Glutamatergic neuron (in vitro differentiated cells): ENCODE data around the gene SERPINH1. TPM values are rescaled to one million over a fixed set of nuclear protein-coding genes. Genes with fewer than 3 reads are reported as not detected.

Source experiments
- DNase-seq: peaks from one replicate; pipeline ENCODE4 v3.0.0; 2022
- H3K27ac Mint-ChIP-seq: one replicate; pipeline ENCODE4 v1.8.0; 2020; ENCODE audit warnings: mild to moderate bottlenecking, mixed read lengths, inconsistent platforms; ENCODE audit not compliant: unreplicated experiment
- H3K27me3 Mint-ChIP-seq: one replicate; pipeline ENCODE4 v1.8.0; 2020; ENCODE audit warnings: mild to moderate bottlenecking, moderate library complexity, mixed read lengths, inconsistent platforms; ENCODE audit not compliant: unreplicated experiment
- H3K36me3 Mint-ChIP-seq: one replicate; pipeline ENCODE4 v1.8.0; 2020; ENCODE audit warnings: mild to moderate bottlenecking, mixed read lengths, inconsistent platforms; ENCODE audit not compliant: unreplicated experiment
- H3K4me1 Mint-ChIP-seq: one replicate; pipeline ENCODE4 v1.8.0; 2020; ENCODE audit warnings: mild to moderate bottlenecking, low read depth, mixed read lengths, inconsistent platforms; ENCODE audit not compliant: unreplicated experiment
- H3K4me3 Mint-ChIP-seq: one replicate; pipeline ENCODE4 v1.8.0; 2020; ENCODE audit warnings: mild to moderate bottlenecking, mixed read lengths, inconsistent platforms; ENCODE audit not compliant: unreplicated experiment
- H3K9me3 Mint-ChIP-seq: one replicate; pipeline ENCODE4 v1.8.0; 2020; ENCODE audit warnings: mild to moderate bottlenecking, moderate library complexity, mixed read lengths, inconsistent platforms; ENCODE audit not compliant: unreplicated experiment
- total RNA-seq: library from RNA; stranded (reverse); fragmentation: NEBNext Ultra II Directional; extraction: Animal tissue kit (Norgen Biotek cat#: 25700); gene quantifications from one replicate; pipeline ENCODE4 v1.2.1, GENCODE V29; 2021; ENCODE audit not compliant: unreplicated experiment
- TF ChIP-seq, protein P1 (sequence below): fragments of 200-600 bp; sonication (generic); IDR thresholded peaks from one replicate; pipeline ENCODE4 v1.5.0; 2021; ENCODE audit not compliant: partially characterized antibody, unreplicated experiment

The SERPINH1 gene
- total RNA-seq, 1 donor from 2014 or later, result 35.0 TPM

DNA sequence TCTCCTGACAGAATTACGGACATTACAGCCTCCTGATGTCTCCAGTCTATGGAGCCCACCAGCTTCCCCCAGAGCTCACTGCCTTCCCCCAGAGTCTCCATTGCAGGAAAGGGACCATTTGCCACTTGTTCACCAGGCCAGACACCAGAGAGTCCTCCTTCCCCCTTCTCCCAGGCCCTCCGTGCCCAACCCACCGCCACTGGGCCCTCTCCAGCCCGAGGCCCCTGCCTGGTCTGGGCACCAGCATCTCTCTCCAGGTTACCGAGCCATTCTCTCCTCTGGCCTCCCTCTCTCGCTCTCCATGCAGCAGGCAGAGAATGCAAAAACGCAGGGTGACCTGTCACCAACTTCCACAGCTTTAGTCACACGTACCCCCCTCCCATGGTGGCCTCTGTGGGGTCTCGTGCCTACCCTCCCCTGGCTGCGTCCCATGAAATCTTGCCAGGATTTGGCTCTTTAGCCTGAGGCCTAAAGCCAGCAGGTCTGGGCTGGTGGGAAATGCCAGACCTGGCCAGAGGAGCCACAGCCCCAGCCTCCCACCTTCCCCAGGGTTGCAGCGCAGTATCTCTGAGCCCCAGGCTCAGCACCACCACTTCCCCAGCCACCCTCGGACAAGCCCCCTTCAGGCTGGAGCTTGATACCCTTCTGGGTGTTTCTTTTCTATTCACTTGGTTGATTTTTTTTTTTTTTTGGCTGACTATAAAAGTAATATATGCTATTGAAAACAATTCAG is 6.8 kb upstream of the SERPINH1 start:
- no peaks in the 10 kb centered on the region for H3K27me3 Mint-ChIP-seq
- H3K4me3 Mint-ChIP-seq, result no peak overlapping the region
- H3K9me3 Mint-ChIP-seq, result peaks cover 5% of the 10 kb centered on the region
- H3K36me3 Mint-ChIP-seq, result no peaks in the 10 kb centered on the region
- TF ChIP-seq, protein P1, sequence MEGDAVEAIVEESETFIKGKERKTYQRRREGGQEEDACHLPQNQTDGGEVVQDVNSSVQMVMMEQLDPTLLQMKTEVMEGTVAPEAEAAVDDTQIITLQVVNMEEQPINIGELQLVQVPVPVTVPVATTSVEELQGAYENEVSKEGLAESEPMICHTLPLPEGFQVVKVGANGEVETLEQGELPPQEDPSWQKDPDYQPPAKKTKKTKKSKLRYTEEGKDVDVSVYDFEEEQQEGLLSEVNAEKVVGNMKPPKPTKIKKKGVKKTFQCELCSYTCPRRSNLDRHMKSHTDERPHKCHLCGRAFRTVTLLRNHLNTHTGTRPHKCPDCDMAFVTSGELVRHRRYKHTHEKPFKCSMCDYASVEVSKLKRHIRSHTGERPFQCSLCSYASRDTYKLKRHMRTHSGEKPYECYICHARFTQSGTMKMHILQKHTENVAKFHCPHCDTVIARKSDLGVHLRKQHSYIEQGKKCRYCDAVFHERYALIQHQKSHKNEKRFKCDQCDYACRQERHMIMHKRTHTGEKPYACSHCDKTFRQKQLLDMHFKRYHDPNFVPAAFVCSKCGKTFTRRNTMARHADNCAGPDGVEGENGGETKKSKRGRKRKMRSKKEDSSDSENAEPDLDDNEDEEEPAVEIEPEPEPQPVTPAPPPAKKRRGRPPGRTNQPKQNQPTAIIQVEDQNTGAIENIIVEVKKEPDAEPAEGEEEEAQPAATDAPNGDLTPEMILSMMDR, result no peak
- peak overlapping the region; percentile 54 for H3K27ac Mint-ChIP-seq
- DNase-seq, result no peak
- H3K4me1 Mint-ChIP-seq, result peaks cover 3% of the 10 kb centered on the region

DNA sequence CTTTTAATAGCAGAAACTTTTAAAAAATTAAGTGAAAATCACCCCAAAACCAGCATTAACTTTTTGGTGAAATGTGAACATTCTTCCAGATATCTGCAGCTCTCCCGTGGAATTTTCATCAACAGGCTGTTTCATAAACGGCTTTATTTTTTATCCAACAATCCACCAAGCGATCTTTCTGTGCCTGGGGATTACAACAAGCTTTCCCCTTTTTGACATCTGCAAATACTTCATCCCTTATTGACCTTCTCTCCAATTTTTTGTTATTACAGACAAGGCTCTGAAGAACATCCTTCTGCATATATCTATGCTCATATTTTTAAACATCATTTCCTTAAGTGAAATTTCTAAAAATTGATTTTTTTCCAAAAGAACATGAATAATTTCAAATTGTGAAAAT is 5.8 kb upstream of the SERPINH1 start:
- no peak overlapping the region for H3K27ac Mint-ChIP-seq
- no peak for DNase-seq
- TF ChIP-seq, protein P1, result no peak
- peaks cover 5% of the 10 kb centered on the region for H3K9me3 Mint-ChIP-seq
- no peak overlapping the region for H3K4me3 Mint-ChIP-seq
- H3K36me3 Mint-ChIP-seq, result no peaks in the 10 kb centered on the region
- peaks cover 3% of the 10 kb centered on the region for H3K4me1 Mint-ChIP-seq
- no peaks in the 10 kb centered on the region for H3K27me3 Mint-ChIP-seq

DNA sequence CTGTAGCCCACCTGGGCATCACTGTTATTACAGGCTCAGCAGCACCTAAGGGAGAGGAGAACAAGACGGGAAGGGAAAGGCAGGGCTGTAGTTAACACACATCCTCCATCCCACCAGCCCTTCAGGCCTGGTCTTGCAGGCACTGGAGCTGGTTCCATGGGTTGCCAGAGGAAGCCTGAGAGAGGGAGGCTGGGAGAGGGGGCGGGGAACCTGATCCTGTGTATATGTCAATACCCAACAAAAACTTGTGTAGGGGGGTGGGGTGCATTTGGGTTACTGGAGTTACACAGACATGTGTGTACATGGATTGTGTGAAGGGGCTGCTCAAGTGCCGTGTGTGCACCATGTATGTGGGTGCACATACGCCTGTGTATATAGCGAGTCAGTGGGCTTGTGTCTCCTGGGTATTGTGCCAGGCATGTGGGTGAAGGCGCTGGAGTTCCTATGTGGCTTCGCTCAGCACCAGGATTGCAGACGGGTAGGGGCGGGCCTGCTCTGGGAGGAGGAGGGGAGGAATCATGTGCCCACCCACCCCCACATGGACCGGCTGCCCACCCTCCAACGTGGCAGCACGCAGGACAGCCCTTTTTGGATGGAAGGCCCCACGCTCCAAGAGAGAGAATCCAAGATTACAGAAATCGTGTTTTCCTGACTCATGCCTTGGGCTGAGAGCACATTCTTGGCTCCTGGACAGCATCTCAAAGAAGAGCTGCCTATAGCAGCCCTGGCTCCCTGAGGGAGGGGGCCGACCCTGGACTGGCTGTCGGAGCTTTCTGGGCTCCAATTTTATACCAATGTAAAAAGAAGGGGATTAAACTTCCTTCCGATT is 4.2 kb upstream of the SERPINH1 start:
- no peak for DNase-seq
- peaks cover 10% of the 10 kb centered on the region for H3K9me3 Mint-ChIP-seq
- H3K4me3 Mint-ChIP-seq, result no peak overlapping the region
- H3K4me1 Mint-ChIP-seq, result peaks cover 8% of the 10 kb centered on the region
- peaks cover 1% of the 10 kb centered on the region for H3K27me3 Mint-ChIP-seq
- no peaks in the 10 kb centered on the region for H3K36me3 Mint-ChIP-seq
- TF ChIP-seq, protein P1, result no peak
- H3K27ac Mint-ChIP-seq, result no peak overlapping the region

DNA sequence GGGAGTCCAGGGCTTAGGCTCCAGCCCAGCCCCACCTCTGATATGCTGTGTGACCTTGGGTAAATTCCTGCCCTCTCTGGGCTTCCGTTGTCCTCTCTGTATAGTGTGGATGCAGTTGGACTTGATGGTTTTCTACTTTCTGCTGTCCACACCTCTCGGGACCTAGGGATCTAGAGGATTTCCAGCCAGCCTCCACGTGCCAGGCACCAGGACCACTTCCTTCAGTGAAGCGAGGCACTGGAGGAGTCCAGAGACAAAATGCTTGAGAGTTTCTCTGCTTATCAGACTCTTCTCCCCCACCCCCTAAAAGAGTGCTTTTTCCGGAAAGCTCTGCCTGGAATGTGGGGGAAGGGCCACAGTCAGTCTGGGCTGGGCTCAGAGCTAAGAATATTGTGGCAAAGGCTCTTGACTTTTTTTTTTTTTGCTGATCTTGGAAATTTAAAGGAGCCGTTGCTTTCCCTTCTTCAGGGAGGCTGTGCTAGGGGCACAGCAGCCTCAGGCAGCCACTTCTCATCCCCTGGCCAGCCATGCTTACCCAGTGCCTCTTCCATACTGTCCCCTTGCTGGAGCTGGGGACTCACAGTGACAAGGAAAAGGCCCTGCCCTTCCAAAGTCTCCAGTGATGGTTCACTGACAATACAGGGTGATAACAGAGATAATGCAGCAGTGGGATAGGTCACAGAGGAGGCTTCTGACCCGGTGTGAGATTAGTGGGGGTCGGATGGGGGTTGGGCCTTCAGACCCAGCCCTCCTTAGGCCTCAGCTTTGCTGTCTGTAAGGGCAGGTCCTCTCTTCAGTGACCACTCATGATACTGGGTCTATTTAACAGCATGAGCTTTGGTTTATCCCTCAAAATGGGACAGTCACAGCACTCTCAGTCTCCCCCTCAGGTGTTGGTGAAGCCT is 2.9 kb upstream of the SERPINH1 start:
- H3K27me3 Mint-ChIP-seq, result peaks cover 9% of the 10 kb centered on the region
- peaks cover 10% of the 10 kb centered on the region for H3K9me3 Mint-ChIP-seq
- H3K4me1 Mint-ChIP-seq, result peaks cover 16% of the 10 kb centered on the region
- no peaks in the 10 kb centered on the region for H3K36me3 Mint-ChIP-seq
- no peak for DNase-seq
- H3K4me3 Mint-ChIP-seq, result no peak overlapping the region
- no peak overlapping the region for H3K27ac Mint-ChIP-seq
- TF ChIP-seq, protein P1, result no peak
